GM06990 (cell line): ENCODE measurements around the gene BEGAIN.
"Not testable (repeated sequence)": the region's sequence is repeated elsewhere in the genome, so short reads cannot be mapped to it uniquely, and the experiment has no call there.

Experiments used
- DNase-seq: peaks from one replicate; pipeline ENCODE4 v3.0.0-alpha.2; 2011; ENCODE audit not compliant: insufficient read length; ENCODE audit errors: extremely low read depth
- H3K27me3 ChIP-seq: replicated peaks from 2 replicates; pipeline ENCODE4 v1.6.0; 2011; ENCODE audit warnings: low read length; ENCODE audit not compliant: control insufficient read depth, insufficient read depth
- H3K36me3 ChIP-seq: 2 replicates; pipeline ENCODE4 v1.5.1; 2011; ENCODE audit warnings: low read length; ENCODE audit not compliant: control insufficient read depth, insufficient read depth
- H3K4me3 ChIP-seq: replicated peaks from 2 replicates; pipeline ENCODE4 v1.5.1; 2011; ENCODE audit warnings: low read depth, mild to moderate bottlenecking, control low read depth, low read length
- TF ChIP-seq, protein P1 (sequence below): IDR thresholded peaks from 2 replicates; pipeline ENCODE4 v1.5.1; 2011; ENCODE audit warnings: low read length, control low read depth, mild to moderate bottlenecking, inconsistent platforms; ENCODE audit not compliant: insufficient read depth, poor library complexity, severe bottlenecking

The BEGAIN gene

DNA sequence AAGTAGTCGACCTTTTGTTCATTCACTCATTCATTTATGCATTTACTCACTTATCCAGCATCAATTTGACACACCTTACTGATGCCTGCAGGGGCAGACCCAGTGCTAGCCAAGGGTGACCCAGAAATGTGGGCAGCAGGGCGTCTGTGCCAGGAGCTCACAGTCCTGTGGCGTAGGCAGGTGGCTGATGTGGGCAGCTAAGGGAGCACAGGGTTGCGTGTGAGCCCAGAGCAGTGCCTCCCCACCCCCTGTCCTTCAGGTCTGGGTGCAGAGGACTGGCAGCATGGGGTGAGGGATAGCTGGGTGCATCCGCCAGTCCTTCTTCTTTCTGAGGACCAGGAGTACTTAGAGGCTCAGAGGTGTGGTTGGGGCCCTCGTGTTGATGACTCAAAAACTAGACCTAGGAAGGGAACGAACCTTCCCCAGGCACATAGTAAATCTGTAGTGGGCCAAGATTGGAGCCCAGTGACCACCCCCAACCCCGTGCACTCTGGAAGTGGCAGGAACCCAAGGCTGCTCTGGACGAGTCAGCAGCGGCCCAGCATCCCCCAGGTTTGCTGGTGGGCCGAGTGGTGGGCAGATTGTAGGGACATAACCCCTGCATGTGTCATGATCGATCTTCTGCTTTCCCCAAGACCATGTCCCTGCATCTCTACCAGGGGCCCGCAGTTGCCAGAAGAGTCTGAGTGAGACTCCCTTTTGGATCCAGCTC is 63.9 kb downstream of the BEGAIN start:
- no peak for DNase-seq
- H3K36me3 ChIP-seq = no peaks in the 10 kb centered on the region; the same call in 1 of the 2 replicates
- H3K27me3 ChIP-seq = no peaks in the 10 kb centered on the region
- H3K4me3 ChIP-seq = no peak overlapping the region
- TF ChIP-seq, protein P1, sequence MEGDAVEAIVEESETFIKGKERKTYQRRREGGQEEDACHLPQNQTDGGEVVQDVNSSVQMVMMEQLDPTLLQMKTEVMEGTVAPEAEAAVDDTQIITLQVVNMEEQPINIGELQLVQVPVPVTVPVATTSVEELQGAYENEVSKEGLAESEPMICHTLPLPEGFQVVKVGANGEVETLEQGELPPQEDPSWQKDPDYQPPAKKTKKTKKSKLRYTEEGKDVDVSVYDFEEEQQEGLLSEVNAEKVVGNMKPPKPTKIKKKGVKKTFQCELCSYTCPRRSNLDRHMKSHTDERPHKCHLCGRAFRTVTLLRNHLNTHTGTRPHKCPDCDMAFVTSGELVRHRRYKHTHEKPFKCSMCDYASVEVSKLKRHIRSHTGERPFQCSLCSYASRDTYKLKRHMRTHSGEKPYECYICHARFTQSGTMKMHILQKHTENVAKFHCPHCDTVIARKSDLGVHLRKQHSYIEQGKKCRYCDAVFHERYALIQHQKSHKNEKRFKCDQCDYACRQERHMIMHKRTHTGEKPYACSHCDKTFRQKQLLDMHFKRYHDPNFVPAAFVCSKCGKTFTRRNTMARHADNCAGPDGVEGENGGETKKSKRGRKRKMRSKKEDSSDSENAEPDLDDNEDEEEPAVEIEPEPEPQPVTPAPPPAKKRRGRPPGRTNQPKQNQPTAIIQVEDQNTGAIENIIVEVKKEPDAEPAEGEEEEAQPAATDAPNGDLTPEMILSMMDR = no peak

DNA sequence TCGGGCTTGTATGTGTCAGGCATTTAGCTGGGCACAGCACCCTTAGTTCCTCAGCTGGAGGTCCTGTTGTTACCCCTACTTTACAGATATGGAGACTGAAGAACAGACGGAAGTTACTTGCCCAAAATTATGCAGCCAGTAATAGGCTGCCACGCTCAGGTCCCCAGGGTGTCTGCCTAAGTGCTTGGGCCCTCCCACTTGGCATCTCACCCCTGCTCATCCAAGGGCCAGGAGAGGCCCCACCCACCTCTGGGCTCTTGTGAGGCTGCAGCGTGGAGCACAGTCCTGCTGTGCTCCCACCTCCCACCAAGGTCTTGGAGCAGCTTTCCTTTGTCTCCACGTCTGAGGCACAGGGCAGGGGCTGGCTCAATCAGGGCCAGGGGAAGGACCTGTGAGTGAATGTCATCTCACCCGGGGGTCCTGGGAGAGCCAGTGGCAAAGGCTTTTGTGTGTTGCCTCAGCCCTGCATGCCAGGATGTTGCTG is 64.6 kb downstream of the BEGAIN start:
- Histone ChIP-seq H3K4me3 (no peak overlapping the region), H3K27me3 (no peaks in the 10 kb centered on the region), H3K36me3 (no peaks in the 10 kb centered on the region; the same call in 1 of the 2 replicates)
- TF ChIP-seq, protein P1 = no peak
- no peak for DNase-seq

DNA sequence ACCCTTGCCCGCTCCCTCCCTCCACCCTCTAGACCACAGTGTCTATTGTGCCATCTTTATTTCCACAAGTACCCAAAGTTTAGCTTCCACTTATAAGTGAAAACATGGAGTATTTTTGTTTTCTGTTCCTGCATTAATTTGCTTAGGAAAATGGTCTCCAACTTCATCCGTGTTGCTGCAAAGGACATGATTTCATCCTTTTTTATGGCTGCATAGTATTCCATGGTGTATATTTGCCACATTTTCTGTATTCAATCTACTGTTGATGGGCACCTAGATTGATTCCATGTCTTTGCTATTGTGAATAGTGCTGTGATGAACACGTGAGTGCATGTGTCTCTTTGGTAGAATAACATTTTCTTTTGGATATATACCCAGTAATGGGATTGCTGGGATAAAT is 81.2 kb downstream of the BEGAIN start:
- DNase-seq, H3K4me3 ChIP-seq, H3K36me3 ChIP-seq, H3K27me3 ChIP-seq: not testable (repeated sequence)

DNA sequence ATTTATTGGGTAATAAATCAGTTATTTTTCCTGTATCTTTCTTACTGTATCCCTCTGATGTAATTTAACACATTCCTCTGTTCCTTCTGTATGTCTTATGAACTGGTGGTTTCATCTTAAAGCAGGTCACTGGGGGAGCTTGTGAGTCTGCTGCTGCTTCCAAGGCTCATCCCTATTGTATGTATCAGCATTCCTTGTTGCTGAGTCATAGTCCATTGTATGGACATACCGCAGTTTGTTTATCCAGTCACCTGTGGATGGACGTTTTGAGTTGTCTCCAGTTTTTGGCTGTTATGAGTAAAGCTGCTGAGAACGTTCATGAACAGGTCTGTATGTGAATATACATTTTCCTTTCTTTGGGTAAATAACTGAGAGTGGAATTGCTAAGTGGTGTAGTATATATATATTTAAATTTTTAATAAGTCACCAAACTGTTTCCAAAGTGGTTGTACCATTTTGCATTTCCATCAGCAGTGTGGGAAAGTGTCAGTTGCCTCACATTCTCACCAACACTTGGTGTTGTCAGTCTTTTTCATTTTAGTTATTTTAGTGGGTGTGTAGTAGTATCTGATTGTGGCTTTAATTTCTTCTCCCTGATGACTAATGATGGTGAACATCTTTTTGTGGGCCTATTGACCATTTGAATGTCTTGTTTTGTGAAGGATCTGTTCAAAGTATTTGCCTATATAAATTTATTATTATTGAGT is 82.7 kb downstream of the BEGAIN start:
- TF ChIP-seq, protein P1 = no peak
- no peaks in the 10 kb centered on the region for H3K36me3 ChIP-seq
- no peaks in the 10 kb centered on the region for H3K27me3 ChIP-seq
- no peak overlapping the region for H3K4me3 ChIP-seq
- no peak for DNase-seq

DNA sequence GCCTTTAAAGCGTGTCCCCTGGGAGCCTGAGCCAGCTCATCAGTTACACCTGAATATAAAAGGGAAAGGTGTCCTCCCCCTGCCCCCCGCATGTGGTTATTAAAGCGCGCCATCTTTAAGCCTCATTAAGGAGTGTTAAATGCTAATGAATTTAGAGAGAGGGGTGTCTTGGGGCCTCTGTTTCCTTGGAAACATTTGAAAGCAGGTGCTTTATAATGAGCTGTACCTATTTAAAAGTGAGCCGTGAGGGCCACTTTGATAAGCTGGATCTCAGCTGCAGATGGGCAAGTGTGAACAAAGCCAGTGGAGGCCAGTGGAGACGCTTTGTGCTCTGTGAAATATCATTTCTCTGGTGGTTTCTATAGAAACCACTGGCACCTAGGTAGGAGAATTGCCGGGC is 84.0 kb downstream of the BEGAIN start:
- Histone ChIP-seq H3K27me3 (no peaks in the 10 kb centered on the region), H3K4me3 (no peak overlapping the region), H3K36me3 (no peaks in the 10 kb centered on the region)
- DNase-seq = no peak
- TF ChIP-seq, protein P1 = no peak

DNA sequence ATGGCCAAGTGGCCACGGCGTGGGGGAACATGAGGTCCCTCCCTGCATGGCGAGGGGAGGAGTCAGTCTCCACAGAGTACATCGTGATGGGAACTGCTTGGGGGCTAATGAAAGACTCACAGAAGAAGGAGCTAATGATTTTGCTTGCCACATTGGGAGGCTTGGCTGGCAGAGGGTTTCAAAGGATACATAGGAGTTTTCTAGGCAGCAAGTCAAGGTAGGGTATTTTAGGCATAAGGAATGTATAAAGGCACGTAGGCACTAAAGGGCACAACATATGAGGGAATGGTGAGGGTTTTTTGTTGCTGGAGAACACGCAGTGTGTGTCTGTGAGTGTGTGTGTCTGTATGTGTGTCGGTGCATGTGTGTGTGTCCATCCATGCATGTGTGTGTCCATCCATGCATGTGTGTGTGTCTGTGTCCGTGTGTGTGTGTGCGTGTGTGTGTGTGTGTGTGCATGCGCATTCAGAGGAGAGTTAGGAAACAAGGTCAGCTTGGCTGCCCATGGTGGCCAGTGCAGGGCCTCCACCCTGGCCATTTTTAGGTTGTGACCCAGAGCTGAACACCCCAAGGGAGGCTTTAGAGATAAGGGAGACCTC is 84.5 kb downstream of the BEGAIN start:
- Histone ChIP-seq H3K27me3 (no peaks in the 10 kb centered on the region), H3K36me3 (no peaks in the 10 kb centered on the region), H3K4me3 (no peak overlapping the region)
- TF ChIP-seq, protein P1 = no peak
- no peak for DNase-seq
